ENCODE results near the gene RPL38.
A peak's percentile ranks its signal among the peaks of the same experiment; 100 is the strongest.

Gene RPL38

GRCh38 chr17:74203439-74204240 lies at the start of gene RPL38:
TSS of gene RPL38 (plus strand) at chr17:74203678. CDS start at chr17:74203956, 278 bp downstream.
- DNase-seq (ENCODE audit: low read depth), result peak; percentile 90

GRCh38 chr17:74153821-74154430 lies 49.6 kb upstream of the RPL38 start:
- no peak for DNase-seq (ENCODE audit: low read depth)

DNA sequence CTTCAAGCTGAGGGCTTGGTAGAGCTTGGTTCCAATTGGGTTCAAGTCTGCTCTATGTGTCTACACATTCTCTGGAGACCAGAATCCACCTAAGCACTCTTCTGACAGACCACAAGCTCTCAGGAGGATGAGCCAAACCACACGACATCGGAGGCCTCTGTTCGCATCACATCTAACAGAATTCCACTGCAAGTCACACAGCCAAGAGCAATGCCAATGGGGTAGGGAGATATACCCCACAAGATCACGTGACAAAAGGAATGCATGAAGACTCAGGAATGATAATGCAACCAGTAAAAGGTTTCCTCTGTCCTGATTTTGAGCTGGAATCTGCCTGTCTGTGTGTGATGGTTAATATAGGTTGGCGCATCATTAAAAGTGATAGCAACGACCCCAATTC lies 46.6 kb upstream of the RPL38 start:
- DNase-seq (ENCODE audit: low read depth), result no peak

- no peak for DNase-seq (ENCODE audit: low read depth)
Measured at GRCh38 chr17:74157366-74157765, 46.1 kb upstream of the RPL38 start.

DNA sequence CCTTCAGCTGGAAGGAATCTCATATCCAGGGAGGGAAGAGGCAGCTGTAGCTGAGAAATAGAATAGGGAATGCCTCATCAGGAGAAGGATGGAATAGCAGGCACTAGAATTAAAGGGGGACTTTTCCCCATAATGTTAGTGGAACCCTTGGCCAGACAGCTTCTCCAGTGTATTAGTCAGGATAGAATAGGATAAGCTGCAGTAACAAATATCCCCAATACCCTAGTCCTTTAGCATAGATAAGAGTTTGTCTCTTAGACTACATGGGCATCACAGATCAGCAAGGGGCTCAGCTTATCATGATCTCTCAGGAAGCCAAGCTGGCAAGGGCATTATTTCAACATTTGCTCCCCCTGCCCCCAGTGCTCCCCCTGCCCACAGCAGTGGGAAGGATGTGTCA lies 44.7 kb upstream of the RPL38 start:
- no peak for DNase-seq (ENCODE audit: low read depth)

DNA sequence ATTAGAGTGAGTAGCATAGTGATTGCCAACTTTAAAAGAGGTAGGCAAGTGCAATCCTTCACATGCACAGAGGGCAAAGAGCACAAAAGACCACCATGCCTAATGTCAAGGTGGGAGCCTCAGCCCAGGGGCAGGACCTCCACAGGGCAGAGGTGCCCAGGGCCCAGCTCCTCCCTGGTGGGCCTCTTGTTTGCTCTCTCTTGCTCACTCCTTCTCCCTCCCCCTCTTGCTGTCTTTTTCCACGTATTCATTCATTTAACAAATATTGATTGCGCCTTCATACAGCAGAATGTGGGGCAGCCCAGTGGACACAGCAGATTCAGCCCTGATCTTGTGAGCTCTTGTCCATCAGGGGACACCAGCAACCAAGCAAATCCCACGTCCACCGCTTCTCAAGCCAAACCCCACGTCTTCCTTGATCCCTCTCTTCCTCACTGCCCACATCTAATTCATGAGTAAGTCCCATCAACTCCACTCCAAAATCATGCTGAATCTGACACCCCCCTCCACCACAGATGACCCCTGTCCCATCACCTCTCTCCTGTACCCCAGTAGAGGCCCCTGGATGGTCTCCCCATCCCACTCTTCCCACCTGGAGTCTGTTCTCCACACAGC lies 44.1 kb upstream of the RPL38 start:
- no peak for DNase-seq (ENCODE audit: low read depth)

DNA sequence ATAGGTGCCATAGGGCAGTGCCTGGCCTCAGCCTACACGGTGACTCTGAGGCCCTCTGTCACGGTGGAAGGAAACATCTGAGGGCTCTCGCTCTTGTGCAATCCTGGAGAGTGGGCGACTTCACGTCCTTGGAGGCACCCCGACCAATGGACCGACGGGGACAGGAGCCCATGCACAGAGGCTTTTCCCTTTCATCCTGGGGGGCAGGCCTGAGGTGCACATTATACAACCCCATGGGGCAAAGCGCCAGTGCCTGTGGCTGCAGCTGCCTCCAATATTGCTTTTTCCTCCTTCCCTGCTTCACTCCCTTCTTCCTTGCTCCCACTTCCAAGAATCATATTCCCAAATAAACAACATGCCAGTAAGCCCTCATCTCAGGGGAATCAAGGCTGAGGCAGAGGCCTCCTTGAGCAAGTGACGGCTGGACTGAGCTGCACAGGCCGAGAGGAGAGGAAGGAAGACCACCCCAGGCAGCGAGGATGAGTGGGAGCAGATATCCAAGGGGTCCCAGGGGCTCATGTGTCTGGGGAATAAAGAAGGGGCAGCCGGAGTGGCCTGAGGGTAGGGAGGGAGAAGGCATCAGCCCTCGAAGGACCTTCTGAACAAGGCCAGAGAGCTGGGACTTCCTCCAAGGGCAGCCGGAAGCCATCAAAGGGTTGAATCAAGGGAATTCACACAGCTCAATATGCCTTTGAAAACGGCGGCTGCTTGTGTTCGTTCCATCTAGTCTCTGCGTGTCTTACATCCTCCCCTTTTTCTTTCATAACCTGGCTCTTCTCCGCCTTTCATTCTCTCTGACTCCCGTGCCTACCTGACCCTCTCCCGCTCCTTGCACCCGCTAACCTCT lies 42.6 kb upstream of the RPL38 start:
- DNase-seq (ENCODE audit: low read depth), result no peak

DNA sequence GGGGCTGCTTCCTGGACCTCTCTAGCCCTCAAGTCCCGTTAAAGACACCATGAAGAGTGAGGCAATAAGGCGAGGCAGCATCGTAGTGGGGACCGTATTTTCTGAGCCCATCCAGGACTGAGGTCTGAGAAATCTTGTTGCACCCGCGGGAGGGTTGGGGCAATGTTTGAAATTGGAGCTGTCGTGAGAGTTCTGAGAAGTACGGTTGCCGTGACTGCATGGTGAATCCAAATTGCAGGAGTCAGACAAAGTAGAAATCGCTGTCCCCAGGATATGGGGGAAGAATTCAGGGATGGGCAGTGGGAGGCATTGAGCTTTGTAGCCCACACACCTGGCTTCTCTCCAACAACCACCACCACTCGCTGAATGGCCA lies 42.0 kb upstream of the RPL38 start:
- DNase-seq (ENCODE audit: low read depth), result no peak

DNA sequence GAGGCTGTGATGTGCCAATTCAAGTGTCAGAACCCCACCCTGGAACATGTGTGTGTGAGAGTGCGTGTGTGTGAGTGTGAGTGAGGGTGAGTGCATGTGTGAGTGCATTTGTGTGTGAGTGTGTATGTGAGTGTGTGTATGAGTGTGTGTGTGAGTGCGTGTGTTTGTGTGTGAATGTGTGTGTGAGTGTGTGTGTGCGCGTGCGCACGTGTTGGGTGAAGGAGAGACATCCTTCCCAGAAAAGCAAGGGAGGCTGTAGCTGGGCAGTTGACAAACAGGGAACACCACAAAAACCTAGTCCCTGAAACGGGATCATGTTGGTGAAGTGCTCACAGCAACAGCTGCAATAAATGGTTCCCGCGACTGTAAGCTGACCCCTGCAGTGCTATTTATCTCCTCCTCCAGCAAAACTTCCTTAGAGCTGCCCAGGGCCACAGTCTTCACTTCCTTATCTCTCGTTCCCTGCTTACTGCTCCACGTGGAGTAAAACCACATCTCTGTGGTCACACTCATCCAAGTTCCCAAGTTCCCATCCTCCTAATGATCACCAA lies 40.1 kb upstream of the RPL38 start:
- DNase-seq (ENCODE audit: low read depth), result no peak

GRCh38 chr17:74163836-74164235 lies 39.6 kb upstream of the RPL38 start:
- DNase-seq (ENCODE audit: low read depth), result no peak

DNA sequence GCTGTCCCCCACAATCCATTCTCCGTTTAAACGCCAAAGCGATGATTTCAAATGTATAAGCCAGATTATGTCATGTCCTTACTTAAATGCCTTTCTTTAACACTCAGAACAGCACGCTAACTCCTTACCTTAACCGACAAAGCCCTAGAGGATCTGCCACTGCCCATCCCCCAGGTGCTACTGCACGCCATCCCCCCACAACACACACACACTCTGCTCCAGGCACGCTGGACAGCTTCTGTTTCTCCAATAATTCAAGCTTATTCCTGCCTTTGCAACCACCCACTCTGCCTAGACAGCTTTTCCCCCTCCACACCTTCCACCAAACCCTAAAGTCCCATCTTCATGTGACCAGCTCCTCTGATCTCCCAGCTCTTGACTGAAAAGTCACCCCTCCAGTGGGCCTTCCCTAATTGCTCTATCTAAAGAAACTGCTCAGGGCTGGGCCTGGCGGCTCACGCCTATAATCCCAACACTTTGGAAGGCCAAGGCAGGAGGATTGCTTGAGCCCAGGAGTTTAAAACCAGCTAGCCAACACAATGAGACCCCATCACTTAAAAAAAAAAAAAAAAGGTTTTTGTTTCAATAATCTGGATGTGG lies 38.9 kb upstream of the RPL38 start:
- no peak for DNase-seq (ENCODE audit: low read depth)

- no peak for DNase-seq (ENCODE audit: low read depth)
Measured at GRCh38 chr17:74165797-74166365, 37.6 kb upstream of the RPL38 start.

DNA sequence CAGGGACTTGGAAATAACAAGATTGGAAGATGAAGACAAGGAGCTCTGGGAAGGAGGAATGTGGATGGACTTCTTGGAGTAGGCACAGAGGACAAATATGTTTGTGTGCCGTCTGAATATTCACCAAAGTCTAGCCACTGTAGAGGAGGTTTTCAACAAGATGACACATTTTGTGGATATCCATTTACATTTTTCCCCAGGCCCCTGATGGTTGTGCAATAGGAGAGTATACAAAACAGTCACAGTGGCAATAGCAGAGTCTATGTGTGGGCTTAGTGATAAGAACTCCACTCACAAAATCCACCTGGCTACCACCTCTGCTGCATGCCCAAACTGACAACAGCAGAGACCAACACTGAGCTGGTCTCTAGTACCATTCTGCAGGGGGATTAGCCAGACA lies 32.6 kb upstream of the RPL38 start:
- no peak for DNase-seq (ENCODE audit: low read depth)

- no peak for DNase-seq (ENCODE audit: low read depth)
Measured at GRCh38 chr17:74172700-74173099, 30.8 kb upstream of the RPL38 start.

- DNase-seq (ENCODE audit: low read depth), result no peak
Measured at GRCh38 chr17:74176546-74177001, 26.9 kb upstream of the RPL38 start.

DNA sequence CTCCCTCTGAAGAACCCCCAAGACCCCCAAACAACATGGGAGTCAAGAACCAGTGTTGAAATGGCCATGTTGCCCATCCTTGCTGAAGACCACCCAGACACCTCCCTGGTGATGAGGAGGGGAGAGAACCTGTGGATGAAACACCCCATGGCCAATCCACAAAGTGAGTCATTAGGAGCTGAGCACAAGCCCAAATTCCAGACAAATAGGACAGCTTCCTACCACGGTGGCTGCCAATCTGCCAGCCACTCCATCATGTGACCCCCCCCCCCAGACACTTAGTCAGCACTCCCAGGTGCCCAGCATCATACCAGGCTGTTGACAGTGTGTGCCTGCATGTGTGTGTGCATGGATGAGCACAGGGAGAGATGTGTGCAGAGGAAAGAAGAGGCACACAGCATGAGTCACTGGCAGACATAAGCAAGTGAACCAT lies 26.4 kb upstream of the RPL38 start:
- no peak for DNase-seq (ENCODE audit: low read depth)

GRCh38 chr17:74179576-74179975 lies 23.9 kb upstream of the RPL38 start:
- DNase-seq (ENCODE audit: low read depth), result no peak

DNA sequence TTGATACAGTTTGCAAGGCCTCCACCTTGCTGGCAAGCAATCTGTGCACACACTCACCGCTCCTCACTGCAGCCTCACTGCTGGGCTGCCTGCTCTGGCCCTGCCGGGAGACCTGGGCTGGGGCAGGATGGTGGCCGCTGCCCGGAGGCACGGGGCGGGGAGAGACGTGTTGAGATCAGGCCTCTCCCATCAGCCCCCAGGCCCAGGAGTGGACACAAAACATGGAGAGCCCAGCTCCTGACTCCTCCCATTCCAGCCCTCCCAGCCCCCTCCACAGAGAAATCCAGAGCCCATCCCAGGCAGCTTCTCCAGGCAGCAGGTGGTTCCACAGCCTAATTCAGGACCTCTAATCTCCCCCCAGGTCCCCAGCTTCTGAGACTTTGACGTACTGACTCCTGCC lies 23.1 kb upstream of the RPL38 start:
- DNase-seq (ENCODE audit: low read depth), result no peak

- DNase-seq (ENCODE audit: low read depth), result no peak
Measured at GRCh38 chr17:74181341-74181740, 22.1 kb upstream of the RPL38 start.

DNA sequence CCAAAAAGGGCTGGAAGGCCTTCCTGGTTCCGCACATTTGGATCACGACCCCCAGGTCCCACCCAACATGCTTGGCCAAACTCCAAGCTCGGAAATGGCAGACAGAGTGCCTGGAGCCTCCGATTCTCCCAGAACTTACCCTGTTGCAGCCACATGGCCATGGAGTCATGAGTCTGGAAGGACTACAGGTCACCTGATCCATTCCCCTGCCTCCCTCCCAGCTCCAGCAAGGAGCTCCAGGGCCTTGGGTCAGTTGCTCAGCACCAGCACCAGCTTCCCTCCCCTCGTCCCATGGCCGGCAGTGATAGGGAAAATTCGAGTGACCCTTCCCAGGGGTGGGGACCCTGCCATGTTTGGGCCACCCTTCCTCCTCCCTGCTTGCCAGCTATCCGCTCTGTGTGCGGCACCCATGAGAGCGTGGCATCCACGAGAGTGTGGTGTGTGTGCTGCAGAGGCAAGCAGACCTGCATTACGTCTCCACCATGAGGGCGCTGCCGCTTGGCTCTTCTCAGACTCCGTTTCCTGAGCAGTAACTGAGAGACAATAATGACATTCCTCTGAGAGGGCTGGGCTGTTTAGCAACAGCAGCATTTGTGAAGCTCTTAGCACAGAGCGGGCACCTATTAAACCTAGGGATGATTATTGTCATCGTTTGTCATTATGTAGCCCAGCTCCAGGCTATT lies 21.3 kb upstream of the RPL38 start:
- no peak for DNase-seq (ENCODE audit: low read depth)

- no peak for DNase-seq (ENCODE audit: low read depth)
Measured at GRCh38 chr17:74183411-74183810, 20.1 kb upstream of the RPL38 start.

Measured in T-helper 22 cell (primary cell).